ENCODE measurements around the gene OSBPL9.
A peak's percentile ranks its signal among the peaks of the same experiment; 100 is the strongest.
"Not testable (repeated sequence)": the region's sequence is repeated elsewhere in the genome, so short reads cannot be mapped to it uniquely, and the experiment has no call there.

The OSBPL9 gene

DNA sequence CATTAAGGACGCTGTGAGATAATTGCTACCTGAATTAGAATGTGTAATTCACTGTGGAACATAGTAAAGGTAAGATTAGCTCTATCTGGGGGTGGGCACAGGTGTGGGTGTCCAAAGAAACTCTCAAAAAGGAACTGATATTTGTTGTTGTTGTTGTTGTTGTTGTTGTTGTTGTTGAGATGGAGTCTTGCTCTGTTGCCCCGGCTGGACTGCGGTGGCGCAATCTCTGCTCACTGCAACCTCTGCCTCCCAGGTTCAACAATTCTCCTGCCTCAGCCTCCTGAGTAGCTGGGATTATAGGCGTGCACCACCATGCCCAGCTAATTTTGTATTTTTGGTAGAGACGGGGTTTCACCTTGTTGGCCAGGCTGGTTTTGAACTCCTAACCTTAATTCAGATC, 6.8 kb upstream of the OSBPL9 start:
- not testable (repeated sequence) for DNase-seq

DNA sequence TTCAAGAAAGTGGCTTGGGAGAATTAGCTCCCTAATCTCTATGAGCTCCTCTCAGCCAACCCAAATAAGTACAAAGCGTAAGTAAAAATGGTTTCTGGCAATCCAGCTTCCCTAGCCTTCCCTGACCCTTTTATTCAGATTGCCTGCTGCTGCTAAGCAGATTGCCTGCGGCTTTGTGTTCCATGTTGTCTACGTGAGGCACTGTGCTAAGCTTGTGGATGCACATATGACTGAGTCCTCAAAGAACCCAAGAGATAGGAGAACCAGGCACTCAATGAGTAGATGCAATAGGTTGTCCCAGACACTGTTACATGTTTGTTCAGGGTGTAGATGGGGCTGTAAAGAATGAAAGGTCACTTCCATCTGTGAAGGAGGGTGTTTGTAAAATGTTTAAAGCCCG, 6.3 kb upstream of the OSBPL9 start:
- no peak for DNase-seq

DNA sequence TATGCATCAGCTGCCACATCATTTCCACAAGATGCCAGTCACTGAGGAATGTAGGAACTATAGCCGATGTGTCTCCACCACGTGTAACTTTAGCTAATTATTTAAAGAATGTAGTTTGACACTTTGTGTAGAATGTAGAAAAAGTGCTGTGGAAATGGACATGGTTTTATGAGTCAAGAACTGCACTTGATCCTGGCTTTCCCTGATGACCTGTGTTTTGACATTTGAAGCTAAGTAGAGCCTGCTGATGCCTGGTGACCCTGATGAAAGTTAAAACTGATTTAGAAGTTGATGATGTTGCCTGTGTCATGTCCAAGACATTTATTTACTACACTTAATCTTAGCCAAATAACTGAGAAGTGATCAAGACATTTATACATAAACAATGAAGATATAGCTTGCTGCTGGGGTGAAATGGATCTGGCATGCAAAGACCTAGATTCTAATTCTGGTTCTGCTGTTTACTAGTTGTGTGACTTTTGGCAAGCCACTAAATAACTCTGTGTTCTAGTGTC, 4.4 kb upstream of the OSBPL9 start:
- no peak for DNase-seq

DNA sequence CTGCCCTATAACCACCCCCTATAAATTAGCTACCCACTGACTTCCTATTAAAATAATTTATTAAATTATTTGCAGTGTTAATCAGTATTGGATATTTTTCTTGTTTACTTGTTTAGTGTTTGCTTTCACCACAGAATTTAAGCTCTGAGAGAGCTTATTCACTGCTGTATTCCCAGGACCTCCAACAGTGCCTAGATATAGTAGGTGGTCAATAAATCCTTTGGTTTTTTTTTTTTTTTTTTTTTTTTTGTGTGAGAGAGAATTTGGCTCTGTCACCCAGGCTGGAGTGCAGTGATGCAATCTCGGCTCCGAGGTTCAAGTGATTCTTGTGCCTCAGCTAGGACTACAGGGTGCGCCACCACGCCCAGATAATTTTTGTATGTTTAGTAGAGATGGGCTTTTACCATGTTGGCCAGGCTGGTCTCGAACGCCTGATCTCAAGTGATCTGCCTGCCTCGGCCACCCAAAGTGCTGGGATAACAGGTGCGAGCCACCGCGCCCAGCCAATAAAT, 1.1 kb upstream of the OSBPL9 start:
- DNase-seq: no peak

DNA sequence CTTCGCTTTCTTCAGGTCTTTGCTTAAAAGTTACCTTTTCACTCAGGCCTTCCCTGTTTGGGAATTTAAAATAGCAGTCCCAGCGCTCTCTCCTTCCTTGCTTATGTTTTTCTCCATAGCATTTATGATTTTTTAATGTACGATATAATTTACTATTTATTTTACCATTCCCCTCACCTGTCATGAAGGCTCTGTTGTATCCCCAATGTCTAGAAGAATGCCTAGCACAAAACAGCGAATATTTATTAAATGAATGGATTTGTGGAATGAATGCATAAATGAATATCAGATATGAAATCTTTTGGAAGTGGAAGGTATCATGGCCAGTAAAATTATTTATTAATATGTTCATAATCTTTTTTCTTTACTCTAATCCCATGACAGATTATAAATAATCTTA, 402 bp upstream of the OSBPL9 start:
- no peak for DNase-seq

DNA sequence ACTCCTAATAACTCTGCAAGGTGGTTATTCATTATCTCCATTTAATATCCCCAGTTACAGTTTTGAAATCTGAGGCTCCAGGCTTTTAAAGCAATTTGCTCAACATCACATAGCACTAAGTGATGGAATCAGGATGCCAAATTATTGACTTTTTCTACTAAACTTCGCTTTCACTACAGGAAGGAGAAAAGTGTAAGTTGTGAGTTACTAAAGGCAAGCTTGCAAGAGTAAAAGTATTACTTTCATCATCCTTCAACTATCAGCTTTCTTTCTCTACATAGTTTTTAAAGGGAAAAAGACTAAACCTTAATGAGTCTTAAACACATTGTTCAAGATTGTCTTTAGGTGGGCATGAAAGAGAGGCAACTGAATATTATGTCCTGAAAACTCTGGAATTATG, 1.8 kb downstream of the OSBPL9 start:
- DNase-seq: no peak

DNA sequence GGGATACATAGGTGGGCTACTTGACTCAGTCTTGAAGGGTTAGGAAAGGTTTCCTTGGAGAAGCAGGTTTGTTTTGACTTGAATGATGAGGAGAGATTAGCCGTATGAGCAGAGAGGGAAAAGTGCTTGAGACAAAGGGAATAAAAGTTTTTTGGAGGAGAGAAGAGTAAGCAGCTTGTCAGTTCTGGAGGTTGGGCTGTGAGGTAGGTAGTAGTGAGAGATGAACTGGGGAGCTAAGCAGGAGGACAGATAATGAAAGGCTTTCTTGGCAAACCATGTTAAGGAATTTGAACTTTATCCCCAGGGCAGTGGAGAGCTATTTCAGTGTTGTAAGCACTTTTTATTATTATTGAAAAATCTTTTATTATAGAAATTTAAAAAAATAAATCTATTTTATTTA, 3.6 kb downstream of the OSBPL9 start:
- no peak for DNase-seq

DNA sequence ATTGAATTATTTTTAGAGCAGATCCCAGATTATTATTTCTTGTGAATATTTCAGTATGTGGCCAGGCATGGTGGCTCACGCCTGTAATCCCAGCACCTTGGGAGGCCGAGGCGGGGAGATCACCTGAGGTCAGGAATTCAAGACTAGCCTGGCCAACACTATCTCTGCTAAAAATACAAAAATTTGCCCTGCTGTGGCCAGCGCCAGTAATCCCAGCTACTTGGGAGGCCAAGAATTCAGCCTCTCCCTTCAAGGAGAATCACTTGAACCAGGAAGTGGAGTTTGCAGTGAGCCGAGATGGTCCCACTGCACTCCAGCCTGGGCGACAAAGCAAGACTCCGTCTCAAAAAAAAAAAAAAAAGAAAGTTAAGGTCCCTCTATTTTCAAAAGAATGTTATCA, 4.3 kb downstream of the OSBPL9 start:
- DNase-seq: no peak

DNA sequence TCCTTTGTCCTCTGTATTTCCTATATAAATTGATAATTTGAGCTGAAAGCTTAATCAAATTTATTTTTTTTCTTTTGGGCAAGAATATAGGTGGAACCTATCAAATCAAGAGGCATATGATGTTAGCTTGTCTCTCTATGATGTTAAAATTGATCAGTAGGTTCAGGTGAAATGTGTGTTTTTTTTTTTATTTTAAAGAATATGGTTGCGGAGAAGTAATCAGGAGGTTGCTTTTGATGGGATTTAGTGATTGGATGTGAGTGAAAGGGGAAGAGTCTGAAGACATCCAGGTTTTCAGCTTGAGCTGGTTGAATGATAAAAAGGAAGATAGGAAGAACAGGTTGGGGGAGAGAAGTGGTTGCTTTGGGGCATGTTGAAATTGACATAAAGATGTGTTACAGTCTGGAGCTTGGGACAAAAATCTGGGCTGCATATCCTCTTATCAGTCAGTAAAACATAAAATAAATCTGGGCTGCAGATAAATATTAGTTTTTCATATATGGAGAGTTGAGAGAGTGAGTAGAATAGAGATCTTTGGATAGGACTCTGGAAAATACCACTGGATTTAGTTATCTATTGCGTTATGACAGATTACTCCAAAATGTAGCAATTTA, 5.1 kb downstream of the OSBPL9 start:
- no peak for DNase-seq

DNA sequence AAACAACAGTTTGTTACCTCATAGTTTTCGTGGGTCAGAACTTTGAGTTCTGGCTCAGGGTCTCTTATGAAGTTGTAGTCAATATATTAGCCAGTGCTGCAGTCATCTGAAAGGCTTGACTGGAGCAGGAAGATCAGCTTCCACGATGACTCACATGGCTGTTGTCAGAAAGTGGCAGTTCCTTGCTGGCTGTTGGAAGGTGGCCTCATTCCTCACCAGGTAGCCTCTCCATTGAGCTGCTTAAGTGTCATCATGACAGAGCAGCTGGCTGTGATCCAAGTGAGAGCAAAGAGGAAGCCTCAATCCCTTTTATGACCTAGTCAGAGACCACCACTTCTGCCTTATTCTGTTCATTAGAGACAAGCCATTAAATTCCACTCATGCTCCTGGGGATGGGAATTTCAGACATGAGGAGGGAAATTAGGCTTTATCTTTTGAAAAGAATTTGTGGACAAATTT, 5.6 kb downstream of the OSBPL9 start:
- peak; percentile 19 for DNase-seq

DNA sequence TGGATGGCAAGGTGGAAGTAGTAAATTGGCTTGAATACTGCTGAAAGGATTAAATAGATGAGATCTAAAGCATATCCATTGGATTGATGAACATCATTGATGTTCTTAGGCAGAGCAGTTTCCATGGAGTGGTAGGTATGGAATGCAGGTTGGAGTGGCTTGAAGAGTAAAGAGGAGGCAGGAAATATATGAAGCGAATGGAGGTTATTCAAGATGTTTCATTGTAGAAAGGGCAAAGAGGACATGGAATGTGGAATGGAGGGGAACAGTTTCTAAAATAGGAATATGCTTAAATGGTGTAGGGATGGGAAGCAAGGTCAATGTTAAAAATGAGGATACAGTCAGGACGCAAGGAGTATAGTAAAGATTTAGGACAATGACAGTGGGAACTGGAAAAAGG, 6.1 kb downstream of the OSBPL9 start:
- no peak for DNase-seq

DNA sequence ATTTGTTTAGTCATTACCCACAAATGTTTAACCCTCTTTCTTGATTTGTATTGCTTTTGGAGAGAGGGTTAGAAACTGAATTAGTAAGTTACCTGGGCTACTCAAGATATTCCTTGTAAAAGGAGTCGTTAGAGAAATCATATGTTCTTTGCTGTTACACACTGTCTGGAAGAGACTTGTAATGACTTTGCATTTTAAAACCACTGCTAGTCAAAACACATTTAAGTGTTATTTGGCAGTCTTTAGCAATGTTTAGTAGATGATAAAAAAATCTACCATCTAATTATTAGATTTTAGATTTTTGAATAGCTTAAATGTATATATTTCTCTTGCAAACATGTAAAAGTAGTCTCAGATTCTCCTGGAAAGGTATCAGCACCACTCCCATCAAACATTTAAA, 6.6 kb downstream of the OSBPL9 start:
- no peak for DNase-seq

DNA sequence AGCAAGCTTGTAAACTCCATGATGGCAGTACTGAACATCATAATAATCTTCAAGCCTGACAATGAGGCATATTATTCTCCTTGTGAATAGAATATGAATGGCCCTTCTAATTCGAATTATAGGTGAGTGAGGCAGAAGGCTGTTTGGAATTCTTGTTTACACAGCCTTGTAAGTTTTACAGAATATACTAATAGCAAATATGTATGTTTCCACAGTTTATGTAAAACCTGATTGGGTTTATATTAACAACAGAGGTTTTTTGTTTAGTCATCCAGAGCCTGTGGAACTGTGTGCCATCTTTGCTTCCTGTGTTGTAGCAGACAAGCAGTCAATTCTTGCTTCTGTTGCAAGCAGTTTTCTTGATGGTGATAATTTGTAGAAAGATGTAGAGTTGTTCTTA, 8.0 kb downstream of the OSBPL9 start:
- DNase-seq: peak; percentile 30

DNA sequence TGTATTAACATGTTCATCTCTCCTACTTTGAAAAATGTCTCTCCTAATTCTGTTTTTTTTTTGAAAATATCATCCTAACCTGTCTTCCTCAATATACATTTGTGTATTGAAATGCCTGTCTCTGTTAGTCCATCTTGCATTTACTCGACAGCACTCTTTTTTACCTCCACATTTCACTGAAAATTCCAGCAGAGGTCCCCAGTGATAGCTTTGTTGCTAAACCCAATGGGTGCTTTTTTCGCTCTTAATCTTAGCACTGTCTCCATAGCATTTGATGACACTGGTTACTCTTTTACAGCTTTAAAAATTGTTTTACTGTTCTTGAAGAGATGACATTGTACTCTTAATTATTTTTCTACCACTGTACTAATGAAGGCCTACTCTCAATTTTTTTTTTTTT, 10.8 kb downstream of the OSBPL9 start:
- DNase-seq: peak; percentile 28

DNA sequence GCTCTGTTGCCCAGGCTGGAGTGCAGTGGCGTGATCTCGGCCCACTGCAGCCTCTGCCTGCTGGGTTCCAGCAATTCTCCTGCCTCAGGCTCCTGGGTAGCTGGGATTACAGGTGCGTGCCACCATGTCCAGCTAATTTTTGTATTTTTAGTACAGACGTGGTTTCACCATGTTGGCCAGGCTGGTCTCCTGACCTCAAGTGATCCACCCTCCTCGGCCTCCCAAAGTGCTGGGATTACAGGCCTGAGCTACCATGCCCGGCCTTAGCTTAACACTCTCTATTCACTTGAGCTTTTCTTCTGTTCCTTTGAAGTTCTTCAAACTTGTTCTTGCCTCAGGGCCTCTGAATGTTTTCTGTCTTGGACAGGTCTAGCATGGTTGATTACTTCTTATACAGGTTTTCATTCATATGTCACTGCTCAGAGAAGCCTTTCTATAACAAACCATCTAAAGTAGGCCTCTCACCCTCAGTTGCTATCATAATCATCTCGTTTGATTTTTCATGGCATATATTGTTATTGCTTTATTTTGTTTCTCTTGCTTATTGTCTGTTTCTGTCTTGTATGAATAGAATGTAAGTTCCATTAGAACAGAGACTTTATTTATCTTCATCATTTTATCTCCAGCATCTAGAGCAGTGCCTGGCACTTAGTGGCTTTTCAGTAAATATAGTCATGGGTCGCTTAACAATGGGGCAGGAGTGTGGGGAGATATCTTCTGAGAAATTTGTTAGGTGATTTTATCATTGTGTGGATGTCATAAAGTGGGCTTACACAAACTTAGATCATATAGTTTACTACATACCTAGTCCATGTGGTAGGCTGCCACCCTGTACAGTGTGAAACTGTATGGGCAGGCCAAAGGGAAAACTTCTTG, 12.1 kb downstream of the OSBPL9 start:
- no peak for DNase-seq

DNA sequence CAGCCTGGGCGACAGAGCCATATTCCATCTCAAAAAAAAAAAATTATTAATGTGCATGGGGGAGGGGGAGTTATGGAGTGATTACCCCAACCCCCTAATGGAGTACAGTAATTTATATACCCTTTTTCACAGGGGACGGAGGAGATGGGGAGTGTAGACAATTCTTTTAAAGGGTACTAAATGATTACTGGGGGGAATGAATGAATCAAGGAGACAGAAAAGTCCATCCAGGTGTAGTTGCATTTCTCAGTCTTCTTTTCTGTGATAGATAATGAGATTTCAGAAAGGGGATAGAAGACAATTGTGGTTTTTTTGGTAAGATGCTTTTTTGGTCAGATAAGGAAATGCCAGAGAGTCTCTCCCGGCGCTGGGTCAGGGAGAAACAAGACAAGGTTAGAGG, 13.0 kb downstream of the OSBPL9 start:
- peak; percentile 13 for DNase-seq

DNA sequence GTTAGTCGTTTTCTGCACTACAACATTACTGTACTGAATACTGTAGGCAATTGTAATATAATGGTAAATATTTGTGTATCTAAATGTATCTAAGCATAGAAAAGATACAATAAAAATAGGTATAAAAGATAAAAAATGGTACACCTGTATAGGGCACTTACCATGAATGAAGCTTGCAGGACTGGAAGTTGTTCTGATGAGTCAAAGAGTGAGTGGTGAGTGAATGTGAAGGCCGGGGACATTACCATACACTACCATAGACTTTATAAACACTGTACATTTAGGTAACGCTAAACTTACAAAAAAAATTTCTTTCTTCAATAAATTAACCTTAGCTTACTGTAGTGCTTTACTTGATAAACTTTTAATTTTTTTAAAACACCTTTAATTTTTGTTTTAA, 13.5 kb downstream of the OSBPL9 start:
- DNase-seq: no peak

DNA sequence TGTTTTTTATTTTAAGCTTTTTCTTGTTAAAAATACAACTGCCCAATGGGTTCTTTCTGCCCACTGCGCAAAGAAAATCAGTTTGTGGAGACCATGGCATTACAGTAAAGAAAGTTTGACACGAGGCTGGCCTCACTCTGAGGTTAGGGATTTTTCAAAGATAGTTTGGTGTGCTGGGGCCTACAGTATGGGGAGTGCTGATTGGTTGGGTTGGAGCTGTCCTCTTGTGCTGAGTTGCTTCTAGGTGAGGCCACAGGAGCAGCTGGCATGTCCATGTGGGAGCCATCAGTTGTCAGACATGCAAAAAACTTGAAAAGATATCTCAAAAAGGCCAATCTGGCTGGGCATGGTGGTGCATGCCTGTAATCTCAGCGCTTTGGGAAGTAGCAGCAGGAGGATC, 14.0 kb downstream of the OSBPL9 start:
- DNase-seq: no peak

DNA sequence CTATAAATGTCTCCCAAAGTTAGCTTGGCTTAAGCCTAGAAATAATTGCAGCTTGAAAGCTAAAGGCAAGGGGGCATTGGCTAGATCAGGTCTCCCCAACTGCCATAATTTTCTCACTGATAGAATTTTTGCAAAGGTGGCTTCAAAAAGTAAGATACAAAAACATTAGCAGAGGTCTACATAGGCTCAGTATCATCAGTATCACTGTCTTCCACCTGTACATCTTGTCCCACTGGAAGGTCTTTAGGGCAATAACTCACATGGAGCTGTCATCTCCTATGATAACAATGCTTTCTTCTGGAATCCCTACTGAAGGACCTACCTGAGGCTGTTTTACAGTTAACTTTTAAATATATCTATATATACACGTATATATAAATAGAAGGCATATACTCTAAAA, 14.9 kb downstream of the OSBPL9 start:
- DNase-seq: no peak

DNA sequence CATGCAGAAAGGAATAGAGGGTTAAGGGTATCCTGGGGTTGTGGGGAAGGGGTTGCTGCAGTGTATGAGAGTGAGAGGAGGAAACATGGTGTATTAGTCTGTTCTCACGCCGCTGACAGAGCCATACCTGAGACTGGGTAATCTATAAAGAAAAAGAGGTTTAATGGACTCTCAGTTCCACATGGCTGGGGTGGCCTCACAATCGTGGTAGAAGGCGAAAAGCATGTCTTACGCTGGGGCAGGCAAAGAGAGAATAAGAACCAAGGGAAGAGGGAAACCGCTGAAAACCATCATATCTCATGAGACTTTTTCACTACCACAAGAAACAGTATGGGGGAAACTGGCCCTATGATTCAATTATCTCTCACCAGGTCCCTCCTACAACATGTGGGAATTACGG, 17.7 kb downstream of the OSBPL9 start:
- DNase-seq: no peak

DNA sequence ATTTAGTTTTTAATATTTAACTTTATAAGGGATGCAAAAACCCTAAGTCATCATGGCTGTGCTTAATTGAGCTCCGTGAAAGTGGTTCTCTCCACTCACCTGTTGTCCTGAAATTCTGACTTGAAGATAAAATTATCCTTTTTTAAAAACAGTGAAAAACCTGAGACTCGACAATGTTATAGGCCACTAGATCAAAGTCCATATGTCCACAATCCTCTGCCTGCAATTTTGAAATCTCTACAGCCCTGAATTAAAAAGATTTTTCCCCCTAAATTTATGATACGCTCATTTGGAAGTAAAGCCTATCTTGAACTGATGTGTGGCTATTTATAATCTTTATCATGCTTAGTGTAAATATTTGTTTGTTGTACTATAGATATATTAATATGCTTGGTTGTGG, 18.7 kb downstream of the OSBPL9 start:
- no peak for DNase-seq

DNA sequence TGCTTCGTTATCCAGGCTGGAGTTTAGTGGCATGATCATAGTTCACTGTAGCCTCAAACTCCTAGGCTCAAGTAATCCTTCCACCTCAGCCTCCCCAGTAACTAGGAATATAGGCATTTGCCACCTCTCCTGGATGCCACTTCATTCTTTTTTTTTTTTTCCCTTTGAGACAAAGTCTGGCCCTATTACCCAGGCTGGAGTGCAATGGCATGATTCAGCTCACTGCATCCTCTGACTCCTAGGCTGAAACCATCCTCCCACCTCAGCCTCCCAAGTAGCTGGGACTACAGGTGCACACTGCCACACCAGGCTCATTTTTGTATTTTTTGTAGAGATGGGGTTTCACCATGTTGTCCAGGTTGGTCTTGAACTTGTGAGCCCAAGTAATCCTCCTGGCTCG, 19.3 kb downstream of the OSBPL9 start:
- DNase-seq: no peak

DNA sequence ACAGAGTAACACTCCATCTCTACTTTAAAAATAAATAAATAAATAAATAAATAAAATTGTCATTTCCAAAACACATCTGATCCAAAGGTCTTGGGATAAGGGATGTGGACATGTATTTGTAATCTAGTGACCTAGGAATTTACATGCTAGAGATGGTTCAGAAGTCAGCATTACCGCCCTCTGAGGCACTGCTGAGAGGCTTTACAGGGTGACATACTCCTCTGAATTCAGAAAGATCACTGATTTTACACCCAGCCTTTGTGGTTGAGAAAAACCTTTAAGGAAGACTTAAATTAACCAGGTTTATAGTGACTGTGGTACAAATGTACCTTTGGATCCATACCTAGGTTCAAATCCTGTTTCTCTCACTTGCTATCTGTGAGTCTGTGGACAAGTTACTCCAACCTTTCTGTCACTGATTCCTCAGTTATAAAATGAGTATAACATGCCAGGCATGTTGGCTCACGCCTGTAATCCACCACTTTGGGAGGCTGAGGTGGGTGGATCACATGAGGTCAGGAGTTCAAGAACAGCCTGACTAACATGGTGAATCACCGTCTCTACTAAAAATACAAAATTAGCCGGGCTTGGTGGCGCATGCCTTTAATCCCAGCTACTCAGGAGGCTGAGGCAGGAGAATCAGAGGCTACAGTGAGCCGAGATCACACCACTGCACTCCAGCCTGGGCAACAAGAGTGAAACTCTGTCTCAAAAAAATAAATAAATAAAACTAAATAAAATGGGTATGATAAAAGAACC, 20.1 kb downstream of the OSBPL9 start:
- DNase-seq: no peak
